Thyroid gland (tissue), 4 donors: ENCODE data around the gene MRPL51.

Source experiments
- POLR2A ChIP-seq, 2 donors: fragments of 450-650 bp; IDR thresholded peaks; one replicate each; pipeline ENCODE4 v1.6.1; 2017; ENCODE audit warnings: antibody characterized with exemption in 2 of 2, mild to moderate bottlenecking in 2 of 2, moderate library complexity in 1 of 2
- TF ChIP-seq, protein P1 (sequence below), 6 experiments: fragments of 200-600 bp in 3 of 6; fragments of 450-650 bp in 3 of 6; sonication (generic) in 3 of 6; IDR thresholded peaks; one replicate each; pipeline ENCODE4 v1.5.1; 2016 to 2019; ENCODE audit warnings: antibody characterized with exemption in 6 of 6, mild to moderate bottlenecking in 2 of 6, inconsistent platforms in 1 of 6, moderate library complexity in 1 of 6

DNA sequence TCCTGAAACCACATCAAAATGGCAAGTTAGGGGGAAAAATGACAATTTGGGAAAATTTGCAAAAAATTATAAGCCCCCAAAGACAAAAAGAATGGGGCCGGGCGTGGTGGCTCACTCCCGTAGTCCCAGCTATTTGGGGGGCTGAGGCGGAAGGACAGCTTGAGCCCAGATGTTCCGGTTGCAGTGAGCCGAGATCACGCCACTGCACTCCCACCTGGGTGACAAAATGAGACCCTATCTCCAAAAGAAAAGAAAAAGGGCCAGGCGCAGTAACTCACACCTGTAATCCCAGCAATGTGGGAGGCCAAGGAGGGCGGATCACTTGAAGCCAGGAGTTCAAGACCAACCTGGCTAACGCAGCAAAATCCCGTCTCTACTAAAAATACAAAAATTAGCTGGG lies 20.6 kb downstream of the MRPL51 start:
- TF ChIP-seq, protein P1, sequence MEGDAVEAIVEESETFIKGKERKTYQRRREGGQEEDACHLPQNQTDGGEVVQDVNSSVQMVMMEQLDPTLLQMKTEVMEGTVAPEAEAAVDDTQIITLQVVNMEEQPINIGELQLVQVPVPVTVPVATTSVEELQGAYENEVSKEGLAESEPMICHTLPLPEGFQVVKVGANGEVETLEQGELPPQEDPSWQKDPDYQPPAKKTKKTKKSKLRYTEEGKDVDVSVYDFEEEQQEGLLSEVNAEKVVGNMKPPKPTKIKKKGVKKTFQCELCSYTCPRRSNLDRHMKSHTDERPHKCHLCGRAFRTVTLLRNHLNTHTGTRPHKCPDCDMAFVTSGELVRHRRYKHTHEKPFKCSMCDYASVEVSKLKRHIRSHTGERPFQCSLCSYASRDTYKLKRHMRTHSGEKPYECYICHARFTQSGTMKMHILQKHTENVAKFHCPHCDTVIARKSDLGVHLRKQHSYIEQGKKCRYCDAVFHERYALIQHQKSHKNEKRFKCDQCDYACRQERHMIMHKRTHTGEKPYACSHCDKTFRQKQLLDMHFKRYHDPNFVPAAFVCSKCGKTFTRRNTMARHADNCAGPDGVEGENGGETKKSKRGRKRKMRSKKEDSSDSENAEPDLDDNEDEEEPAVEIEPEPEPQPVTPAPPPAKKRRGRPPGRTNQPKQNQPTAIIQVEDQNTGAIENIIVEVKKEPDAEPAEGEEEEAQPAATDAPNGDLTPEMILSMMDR (IDR thresholded peaks at IDR 0.05), result no peak
- no peak for TF ChIP-seq POLR2A (IDR thresholded peaks at IDR 0.05)
